Heart right ventricle (tissue), 16 donors: ENCODE measurements around the gene LZIC. TPM values are rescaled to one million over a fixed set of nuclear protein-coding genes. Genes with fewer than 3 reads are reported as not detected.

ENCODE experiments used
- ATAC-seq, 8 donors: fragments of 200-7000 bp; cut with Tn5 transposase; one replicate each; pipeline ENCODE4 v1.9.1; 2020; ENCODE audit warnings: mild to moderate bottlenecking in 8 of 8, moderate library complexity in 8 of 8, moderate number of reproducible peaks in 1 of 8
- DNase-seq, 2 donors: peaks; one replicate each; pipeline ENCODE4 v3.0.0-alpha.2; 2020
- H3K27ac ChIP-seq, 10 donors: fragments of 200-600 bp; sonication (generic) in 2 of 10; one replicate each; pipeline versions ENCODE4 v1.5.0 to v1.8.0; 2020 to 2022; ENCODE audit warnings: mild to moderate bottlenecking in 3 of 10
- H3K27me3 ChIP-seq, 7 donors: fragments of 200-600 bp; one replicate each; pipeline ENCODE4 v1.8.0; 2021 to 2022; ENCODE audit warnings: mild to moderate bottlenecking in 2 of 7
- H3K36me3 ChIP-seq, 9 donors: fragments of 200-600 bp; sonication (generic) in 1 of 9; one replicate each; pipeline versions ENCODE4 v1.5.0 to v1.8.0; 2020 to 2022; ENCODE audit warnings: mild to moderate bottlenecking in 2 of 9
- H3K4me1 ChIP-seq, 9 donors: fragments of 200-600 bp; sonication (generic) in 1 of 9; one replicate each; pipeline versions ENCODE4 v1.5.0 to v1.8.0; 2020 to 2022; ENCODE audit warnings: mild to moderate bottlenecking in 4 of 9
- H3K4me3 ChIP-seq, 10 donors: fragments of 200-600 bp; sonication (generic) in 2 of 10; one replicate each; pipeline versions ENCODE4 v1.5.0 to v1.8.0; 2020 to 2022; ENCODE audit warnings: mild to moderate bottlenecking in 7 of 10, moderate library complexity in 2 of 10
- H3K9me3 ChIP-seq, 11 donors: fragments of 200-600 bp in 10 of 11; sonication (generic) in 2 of 11; one replicate each; pipeline versions ENCODE4 v1.5.0 to v1.8.0; 2013 to 2022; ENCODE audit warnings: mild to moderate bottlenecking in 2 of 11, control low read depth in 1 of 11, moderate library complexity in 1 of 11
- WGBS, 2 donors: extraction: QIAGEN DNeasy Blood & Tissue Kit; methylation state at CpG; one replicate each; pipeline ENCODE4 v1.1.7; 2013; ENCODE audit warnings: inconsistent platforms in 1 of 2; 5-methylcytosine and 5-hydroxymethylcytosine counted together
- intact Hi-C, 10 donors: fragments of 100-400 bp; cut with DNase I; formaldehyde crosslinking; loops; one replicate each; pipeline versions ENCODE4 v1.11.1 to v1.14.2; 2022
- polyA plus RNA-seq, 2 donors: library from polyadenylated mRNA; stranded (reverse); fragments of 200-250 nt; gene quantifications; one replicate each; pipeline ENCODE4 v1.2.3, GENCODE V29; 2013
- total RNA-seq, 10 donors: library from RNA; stranded (reverse); fragmentation: NEBNext Ultra II Directional in 3 of 10; extraction: Animal tissue kit (Norgen Biotek cat#: 25700) in 3 of 10; gene quantifications; one replicate each; pipeline versions ENCODE4 v1.2.1 to v1.2.4, GENCODE V29; 2021 to 2023
- TF ChIP-seq, protein P1 (sequence below), 9 donors: fragments of 200-600 bp; sonication (generic) in 2 of 9; IDR thresholded peaks; one replicate each; pipeline versions ENCODE4 v1.5.0 to v1.8.0; 2021 to 2022; ENCODE audit warnings: antibody characterized with exemption in 9 of 9, mild to moderate bottlenecking in 5 of 9, moderate library complexity in 1 of 9
- donor health status: Arrhythmogenic right ventricular cardiomyopathy.
- donor health status: ischemic (EF 13 %, LVEDD 7.1; RV severe dilation, severe dysfunction).
- donor health status: healthy with polysubstance abuse.
- donor health status: DM: no; HTN: yes; CAD: no.
- donor health status: DM: no; HTN: no; CAD: no.
- donor health status: ischemic (EF 25% LVEDD 6.9; RV normal size, moderate dysfunction).
- donor health status: ischemic (EF 25% LVEDD 5.7; RV mildly dilated, moderate dysfunction).
- donor health status: healthy.
- donor health status: DM: yes; HTN: yes; CAD: no.
- donor health status: Ischemic cardiomyopathy.
- donor health status: ischemic (EF 35%, LVEDD 5.7; RV mildly dilated, moderate dysfunction).
- donor health status: nonischemic (EF 11% LVEDD 7.7; RV severe dilation, severe dysfunction).
- donor health status: DM: yes; HTN: yes; CAD: no.
- donor health status: PGD.
- donor health status: ischemic (EF 29% LVEDD 5.4; RV normal size, mild dysfunction).
- donor health status: nonischemic (EF 23%, LVEDD 6.1; RV moderate dilation, normal function).

The LZIC gene
- total and polyA plus RNA-seq, 12 donors = 13.4 to 38.0 (median 31.9) TPM

DNA sequence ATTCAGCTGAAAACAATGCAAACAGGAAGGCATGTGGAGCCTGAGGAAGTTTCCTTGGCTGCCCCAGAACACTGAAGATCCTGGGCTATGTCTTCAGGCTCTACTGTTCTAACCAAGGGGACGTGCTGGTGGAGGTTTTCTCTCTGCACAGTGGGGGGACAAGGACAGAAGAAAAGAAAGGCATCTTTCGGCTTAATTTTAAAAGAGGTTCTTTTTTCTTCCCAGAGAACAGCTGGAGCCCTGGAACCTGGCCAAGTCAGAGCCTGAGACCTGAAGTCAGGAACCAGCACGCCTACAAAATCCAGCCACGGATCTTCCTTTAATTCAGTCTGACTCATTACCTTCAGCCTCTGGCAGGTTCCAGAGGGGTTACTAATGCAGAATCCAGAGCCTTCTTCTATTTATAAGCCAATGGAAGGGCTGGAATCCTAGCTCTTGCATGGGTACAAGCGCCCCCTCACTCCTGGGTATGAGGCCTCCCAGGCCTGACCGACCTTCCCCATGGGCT lies 52.9 kb downstream of the LZIC start:
- Histone ChIP-seq H3K4me3 (no peak overlapping the region), H3K27me3 (no peaks in the 10 kb centered on the region), H3K27ac (peak overlapping the region; percentile 51 to 89 (median 80)), H3K4me1 (peaks cover 21 to 97% (median 80%) of the 10 kb centered on the region in 9 donors), H3K36me3 (peaks cover 0 to 14% (median 0%) of the 10 kb centered on the region in 9 donors), H3K9me3 (no peaks in the 10 kb centered on the region)
- TF ChIP-seq, protein P1, sequence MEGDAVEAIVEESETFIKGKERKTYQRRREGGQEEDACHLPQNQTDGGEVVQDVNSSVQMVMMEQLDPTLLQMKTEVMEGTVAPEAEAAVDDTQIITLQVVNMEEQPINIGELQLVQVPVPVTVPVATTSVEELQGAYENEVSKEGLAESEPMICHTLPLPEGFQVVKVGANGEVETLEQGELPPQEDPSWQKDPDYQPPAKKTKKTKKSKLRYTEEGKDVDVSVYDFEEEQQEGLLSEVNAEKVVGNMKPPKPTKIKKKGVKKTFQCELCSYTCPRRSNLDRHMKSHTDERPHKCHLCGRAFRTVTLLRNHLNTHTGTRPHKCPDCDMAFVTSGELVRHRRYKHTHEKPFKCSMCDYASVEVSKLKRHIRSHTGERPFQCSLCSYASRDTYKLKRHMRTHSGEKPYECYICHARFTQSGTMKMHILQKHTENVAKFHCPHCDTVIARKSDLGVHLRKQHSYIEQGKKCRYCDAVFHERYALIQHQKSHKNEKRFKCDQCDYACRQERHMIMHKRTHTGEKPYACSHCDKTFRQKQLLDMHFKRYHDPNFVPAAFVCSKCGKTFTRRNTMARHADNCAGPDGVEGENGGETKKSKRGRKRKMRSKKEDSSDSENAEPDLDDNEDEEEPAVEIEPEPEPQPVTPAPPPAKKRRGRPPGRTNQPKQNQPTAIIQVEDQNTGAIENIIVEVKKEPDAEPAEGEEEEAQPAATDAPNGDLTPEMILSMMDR (IDR thresholded peaks at IDR 0.05) = no peak
- peak; percentile 52 to 63 for DNase-seq
- WGBS, 2 donors = 26 to 27% methylated on average over 6 of the region's 6 CpGs
- peak in 7 of 8 donors; percentile 14 to 62 (median 36) for ATAC-seq
- intact Hi-C loops = no loop called here

DNA sequence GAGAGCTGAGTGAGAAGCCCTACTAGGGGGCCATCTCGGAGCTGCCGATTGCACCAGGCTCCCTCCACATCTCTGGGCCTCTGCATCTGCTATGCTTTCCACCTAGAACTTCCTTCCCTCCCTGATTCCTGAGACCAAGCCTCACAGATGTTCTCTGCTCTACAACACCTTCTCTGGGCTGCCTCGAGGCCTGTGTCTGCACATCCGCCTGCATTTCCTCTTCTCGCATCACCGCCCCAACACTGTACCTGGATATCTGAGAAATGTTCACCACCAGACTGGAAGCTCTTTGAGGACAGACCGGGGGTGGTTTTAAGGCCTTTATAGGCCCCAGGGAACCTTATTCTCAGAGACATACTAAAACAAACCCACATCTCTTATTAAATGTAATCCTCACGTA lies 53.8 kb downstream of the LZIC start:
- no peak overlapping the region for H3K4me3 ChIP-seq
- ATAC-seq = no peak
- TF ChIP-seq, protein P1 (IDR thresholded peaks at IDR 0.05) = no peak
- peak overlapping the region; percentile 51 to 89 (median 80) for H3K27ac ChIP-seq
- H3K9me3 ChIP-seq = no peaks in the 10 kb centered on the region
- peaks cover 0 to 14% (median 0%) of the 10 kb centered on the region in 9 donors for H3K36me3 ChIP-seq
- 63 to 70% methylated on average over 8 of the region's 8 CpGs for WGBS, 2 donors
- no peak for DNase-seq
- intact Hi-C loops = no loop called here
- H3K27me3 ChIP-seq = no peaks in the 10 kb centered on the region
- H3K4me1 ChIP-seq = peaks cover 28 to 97% (median 84%) of the 10 kb centered on the region in 9 donors

DNA sequence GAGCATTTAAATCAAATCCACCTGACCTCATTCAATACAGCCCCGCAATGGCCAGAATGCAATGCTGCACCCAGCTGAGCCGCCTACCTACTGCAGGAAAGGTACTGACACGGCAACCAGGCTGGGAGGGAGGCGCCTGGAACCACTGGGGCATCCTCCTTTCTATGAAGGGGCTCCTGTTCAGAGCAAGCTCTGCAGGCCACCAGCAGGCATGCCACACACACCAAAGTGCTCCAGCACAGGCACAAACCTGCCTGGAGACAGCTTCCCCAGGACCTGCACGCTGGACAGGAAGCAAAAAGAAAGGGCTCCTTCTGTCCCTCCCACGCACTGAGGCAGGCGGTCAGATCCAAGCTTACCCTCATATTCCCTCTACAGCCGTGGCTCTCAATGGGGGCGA lies 54.3 kb downstream of the LZIC start:
- peak overlapping the region; percentile 3 to 89 (median 80) for H3K27ac ChIP-seq
- ATAC-seq (no peak), DNase-seq (no peak)
- H3K36me3 ChIP-seq = peaks cover 0 to 14% (median 0%) of the 10 kb centered on the region in 9 donors
- WGBS, 2 donors = 75 to 77% methylated on average over 9 of the region's 9 CpGs
- peaks cover 28 to 97% (median 83%) of the 10 kb centered on the region in 9 donors for H3K4me1 ChIP-seq
- intact Hi-C loops = no loop called here
- H3K4me3 ChIP-seq = no peak overlapping the region
- no peaks in the 10 kb centered on the region for H3K27me3 ChIP-seq
- TF ChIP-seq, protein P1 (IDR thresholded peaks at IDR 0.05) = no peak
- H3K9me3 ChIP-seq = no peaks in the 10 kb centered on the region

DNA sequence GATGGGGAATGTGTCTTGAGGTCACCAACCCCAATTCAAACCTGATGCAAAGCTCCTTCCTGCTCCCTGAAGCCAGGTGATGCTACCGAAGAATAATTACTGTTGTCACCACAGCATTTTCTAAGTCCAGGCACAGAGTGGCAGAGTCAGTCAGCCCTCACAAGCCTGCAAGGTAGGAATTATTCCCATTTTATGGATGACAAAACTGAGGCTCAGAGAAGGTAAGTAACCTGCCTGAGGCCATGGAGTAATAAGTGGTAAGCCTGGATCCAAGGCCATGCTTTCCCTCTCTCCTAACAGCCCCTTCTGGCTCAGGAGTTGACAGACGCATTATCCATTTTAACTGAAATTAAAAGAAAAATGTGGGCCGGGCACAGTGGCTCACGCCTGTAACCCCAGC lies 56.1 kb downstream of the LZIC start:
- ATAC-seq (no peak), DNase-seq (no peak)
- WGBS, 2 donors = 94% methylated on average over 4 of the region's 4 CpGs
- no peak overlapping the region for H3K4me3 ChIP-seq
- H3K27ac ChIP-seq = peak overlapping the region in 6 of 10 donors; percentile 47 to 89 (median 66)
- TF ChIP-seq, protein P1 (IDR thresholded peaks at IDR 0.05) = no peak
- peaks cover 0 to 16% (median 0%) of the 10 kb centered on the region in 9 donors for H3K36me3 ChIP-seq
- no peaks in the 10 kb centered on the region for H3K9me3 ChIP-seq
- peaks cover 24 to 97% (median 68%) of the 10 kb centered on the region in 9 donors for H3K4me1 ChIP-seq
- intact Hi-C loops = no loop called here
- H3K27me3 ChIP-seq = no peaks in the 10 kb centered on the region
